Middle frontal gyrus (tissue), 1 donor: Measurements from ENCODE around the gene SLC1A4.
A peak's percentile ranks its signal among the peaks of the same experiment; 100 is the strongest.
"Not testable (repeated sequence)": the region's sequence is repeated elsewhere in the genome, so short reads cannot be mapped to it uniquely, and the experiment has no call there.

ENCODE experiments used
- DNase-seq: peaks from one replicate; pipeline ENCODE4 v3.0.0-alpha.2; 2015; ENCODE audit warnings: low spot score; ENCODE audit errors: extremely low spot score

The SLC1A4 gene

GRCh38 chr2:64963719-64964118 lies 25.5 kb upstream of the SLC1A4 start:
- DNase-seq: no peak

DNA sequence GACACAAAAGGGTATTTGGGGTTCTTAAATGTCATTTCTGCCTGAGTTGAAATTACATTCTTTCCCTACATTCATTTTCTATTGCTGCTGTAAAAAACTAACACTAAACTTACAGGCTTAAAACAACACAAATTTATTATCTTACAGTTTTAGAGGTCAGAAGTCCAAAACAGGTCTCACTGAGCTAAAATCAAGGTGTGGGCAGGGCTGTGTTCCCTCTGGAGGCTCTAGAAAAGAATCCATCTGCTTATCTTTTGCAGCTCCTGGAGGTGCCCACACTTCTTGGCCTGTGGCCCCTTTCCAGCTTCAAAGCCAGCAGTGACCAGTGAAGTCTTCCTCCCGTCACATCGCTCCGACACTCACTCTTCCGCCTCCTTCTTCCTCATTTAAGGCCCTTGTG lies 23.2 kb upstream of the SLC1A4 start:
- no peak for DNase-seq

DNA sequence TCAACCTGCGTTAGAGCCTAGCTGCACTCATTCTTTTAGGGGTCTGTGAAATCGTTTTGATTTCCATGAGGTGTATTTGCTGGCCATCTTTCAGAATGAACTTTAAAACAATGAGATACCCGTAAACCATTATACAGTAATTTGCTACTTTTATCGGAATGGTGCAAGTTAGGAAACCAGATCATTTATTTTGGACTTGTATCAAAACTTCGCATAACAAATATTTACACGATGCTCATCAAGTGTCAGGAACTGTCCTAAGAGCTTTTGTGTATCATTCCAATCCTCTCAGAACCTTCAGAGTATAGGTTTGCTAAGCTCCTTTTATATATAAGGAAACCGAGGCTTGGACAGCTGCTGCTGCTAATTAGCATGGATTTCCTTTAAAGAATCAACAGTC lies 22.4 kb upstream of the SLC1A4 start:
- no peak for DNase-seq

GRCh38 chr2:64967601-64968000 lies 21.6 kb upstream of the SLC1A4 start:
- DNase-seq: no peak

- not testable (repeated sequence) for DNase-seq
Measured at GRCh38 chr2:64969086-64969485, 20.1 kb upstream of the SLC1A4 start.

- DNase-seq: no peak
Measured at GRCh38 chr2:64970495-64970894, 18.7 kb upstream of the SLC1A4 start.

DNA sequence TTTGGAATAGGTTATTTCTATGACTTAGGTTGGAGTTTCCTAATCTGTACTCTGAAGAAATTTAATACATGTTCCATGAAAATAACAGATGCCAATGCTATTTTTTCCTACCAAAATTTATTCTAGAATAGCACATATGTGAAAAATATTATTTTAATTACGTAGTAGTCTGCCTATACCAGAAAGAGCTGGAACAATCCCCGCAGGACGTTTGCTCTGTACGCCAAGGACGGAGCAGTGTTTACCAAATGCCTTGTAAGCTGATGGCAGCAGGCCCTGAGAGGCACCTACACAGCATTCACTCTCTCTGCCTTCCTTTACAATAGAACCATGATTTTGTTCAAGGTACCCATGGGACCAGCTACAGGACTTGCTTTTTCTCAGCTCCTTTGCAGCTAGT lies 16.8 kb upstream of the SLC1A4 start:
- no peak for DNase-seq

DNA sequence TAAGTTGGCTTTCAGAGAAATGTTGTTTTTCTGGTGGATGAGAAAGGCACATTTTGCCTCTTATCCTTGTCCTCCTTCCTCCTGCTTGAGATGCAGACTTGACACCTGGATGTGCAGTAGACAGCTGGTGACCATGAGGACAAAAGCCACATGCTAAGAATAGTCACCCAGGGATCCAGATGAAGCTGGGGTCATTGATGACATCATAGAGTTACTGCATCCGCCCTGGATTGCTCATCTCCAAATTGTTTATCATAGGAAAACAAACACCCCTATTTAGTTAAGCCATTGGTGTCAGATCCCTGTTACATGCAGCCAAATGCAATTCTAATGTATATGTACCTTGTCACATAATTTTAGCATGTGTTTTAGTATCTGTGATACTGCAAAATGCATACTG lies 16.3 kb upstream of the SLC1A4 start:
- DNase-seq: no peak

DNA sequence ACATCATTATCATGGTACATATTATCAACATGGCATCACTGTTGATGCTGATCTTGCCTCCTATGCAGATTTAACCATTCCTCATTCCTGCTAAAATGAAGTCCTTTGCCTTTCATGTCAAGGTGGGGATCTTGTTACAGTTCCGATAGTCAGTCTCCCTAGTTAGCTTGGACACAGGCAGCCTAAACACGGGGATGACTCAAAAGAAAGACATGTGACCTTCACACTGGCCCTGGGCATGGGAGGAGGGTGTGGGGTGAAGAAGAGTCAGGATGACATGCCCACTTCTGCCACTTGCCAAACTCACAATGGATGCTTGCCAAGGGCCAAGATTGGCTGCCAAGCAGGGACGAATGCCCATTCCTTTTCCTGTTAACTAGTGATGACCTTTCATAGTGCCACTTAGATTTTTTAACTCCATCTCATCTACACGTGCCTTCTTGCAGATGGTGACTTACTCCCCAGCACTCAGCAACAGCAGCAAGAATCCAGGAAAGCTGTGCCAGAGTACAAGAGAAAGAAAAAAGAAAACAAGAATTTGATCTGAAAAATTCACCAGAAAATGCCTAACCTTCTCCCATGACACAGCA lies 13.9 kb upstream of the SLC1A4 start:
- DNase-seq: no peak

DNA sequence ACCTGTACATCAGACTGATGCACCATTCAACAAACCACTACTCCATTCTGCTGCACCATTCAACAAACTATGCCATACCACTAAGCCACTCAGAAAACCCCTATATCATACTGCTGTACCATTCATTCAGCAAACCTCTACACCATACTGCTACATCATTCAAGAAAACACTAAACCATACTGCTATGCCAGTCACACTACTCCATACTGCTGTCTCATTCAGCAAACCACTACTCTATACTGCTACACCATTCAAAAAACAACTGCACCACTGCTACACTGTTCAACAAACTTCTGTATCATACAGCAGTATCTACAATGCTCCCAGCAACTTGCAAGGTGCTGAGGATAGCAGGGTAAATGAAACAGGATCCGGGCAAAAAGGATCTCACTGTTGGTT lies 12.9 kb upstream of the SLC1A4 start:
- no peak for DNase-seq

- DNase-seq: no peak
Measured at GRCh38 chr2:64978514-64979268, 10.5 kb upstream of the SLC1A4 start.

GRCh38 chr2:64979744-64980143 lies 9.5 kb upstream of the SLC1A4 start:
- no peak for DNase-seq

DNA sequence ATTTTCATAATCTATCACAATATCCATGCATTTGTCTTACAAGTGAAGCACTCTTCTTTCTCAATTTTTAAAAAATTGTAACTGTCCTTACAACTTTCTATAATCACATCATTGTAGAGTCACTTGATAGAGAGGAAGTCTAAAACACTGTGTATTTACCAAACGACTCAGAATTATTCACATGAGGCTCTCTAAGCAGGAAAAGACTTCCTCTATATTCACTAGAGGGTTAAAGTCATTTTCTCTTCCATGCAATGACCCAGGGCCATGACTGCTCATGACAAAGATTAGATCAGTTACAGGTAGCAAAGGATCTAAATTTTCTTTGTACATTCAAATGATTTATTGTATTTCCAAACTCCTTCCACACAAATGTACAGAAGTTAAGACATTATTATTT lies 9.0 kb upstream of the SLC1A4 start:
- no peak for DNase-seq

DNA sequence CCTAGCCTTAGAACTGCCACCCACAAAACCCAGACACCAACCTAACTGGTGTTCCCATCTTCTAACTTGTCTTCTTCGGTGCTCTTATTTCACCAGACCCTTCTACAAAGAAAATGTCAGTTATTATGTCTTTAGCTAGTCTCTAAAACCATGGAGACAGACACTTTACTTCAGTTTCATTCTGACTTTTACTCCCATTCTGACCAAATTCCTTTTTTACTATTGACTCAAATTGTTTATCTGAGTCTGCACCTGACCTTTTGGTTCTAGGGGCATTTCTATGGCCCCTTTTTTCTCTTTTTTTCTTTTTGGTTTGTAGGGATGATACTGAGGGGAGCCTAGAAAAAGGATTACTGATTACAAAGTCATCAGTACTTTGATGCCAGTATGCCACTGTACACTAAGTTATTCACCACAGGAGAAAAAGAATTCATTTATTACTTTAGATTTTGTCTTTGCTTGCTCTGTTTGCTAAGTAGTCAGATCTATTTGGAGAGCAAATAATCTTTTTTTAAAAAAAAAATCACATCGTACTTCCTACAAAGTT lies 6.8 kb upstream of the SLC1A4 start:
- no peak for DNase-seq

DNA sequence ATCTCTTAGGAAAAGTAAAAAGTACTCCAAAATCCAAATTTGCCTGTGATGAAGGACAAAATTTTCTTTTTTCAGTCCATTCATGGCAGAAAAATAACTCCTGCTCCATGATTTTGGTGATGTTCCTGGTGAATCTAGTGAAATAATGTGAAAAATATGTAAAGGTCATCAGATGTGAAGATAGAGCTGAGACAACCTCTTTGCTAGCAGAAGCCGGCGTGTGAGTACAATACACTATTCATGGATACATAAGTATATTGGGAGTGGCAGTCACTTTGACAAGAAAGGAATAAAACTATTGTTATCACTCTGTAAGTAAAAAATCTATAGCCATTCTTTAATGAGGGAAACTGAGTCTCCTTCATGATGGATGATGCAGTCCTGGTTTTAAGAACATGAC lies 6.3 kb upstream of the SLC1A4 start:
- DNase-seq: no peak

DNA sequence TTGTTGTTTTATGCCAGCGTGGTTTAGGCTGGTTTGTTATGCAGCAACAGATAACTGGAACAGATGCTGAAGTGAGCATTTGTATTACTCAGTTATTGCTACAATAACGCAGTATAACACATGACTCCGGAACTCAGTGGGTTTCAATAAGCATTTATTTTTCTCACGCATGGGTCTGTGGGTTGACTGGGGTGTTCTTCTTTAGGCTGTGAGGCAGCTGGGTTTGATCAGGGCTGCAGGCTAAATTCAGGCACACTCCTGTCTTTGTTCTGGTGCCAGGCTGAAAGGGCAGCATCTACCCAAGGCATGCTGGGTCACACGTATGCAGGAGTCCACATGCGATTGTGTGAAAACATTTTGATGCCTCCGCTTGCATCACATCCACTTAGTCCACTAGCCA lies 3.8 kb upstream of the SLC1A4 start:
- no peak for DNase-seq

- no peak for DNase-seq
Measured at GRCh38 chr2:64987001-64987955, 1.9 kb upstream of the SLC1A4 start.

DNA sequence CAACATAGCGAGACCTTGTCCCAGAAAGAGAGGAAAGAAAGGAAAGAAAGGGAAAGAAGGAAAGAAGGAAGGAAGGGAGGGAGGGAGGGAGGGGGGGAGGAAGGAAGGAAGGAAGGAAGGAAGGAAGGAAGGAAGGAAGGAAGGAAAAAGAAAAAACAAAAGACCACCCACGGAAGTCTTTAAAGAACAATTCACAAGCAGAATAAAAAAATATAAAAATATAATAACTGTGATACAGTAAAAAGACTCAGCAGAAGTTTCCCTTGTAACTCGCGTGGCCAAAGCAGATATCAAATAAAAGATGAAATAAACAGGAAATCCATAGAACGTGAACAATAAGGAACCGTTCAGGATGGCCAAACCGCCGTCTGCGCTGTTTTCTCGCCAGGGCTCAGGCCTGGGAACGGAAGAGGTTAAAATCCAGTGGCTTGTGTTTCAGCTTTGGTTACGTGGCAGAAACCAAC lies 1.2 kb upstream of the SLC1A4 start:
- DNase-seq: no peak

DNA sequence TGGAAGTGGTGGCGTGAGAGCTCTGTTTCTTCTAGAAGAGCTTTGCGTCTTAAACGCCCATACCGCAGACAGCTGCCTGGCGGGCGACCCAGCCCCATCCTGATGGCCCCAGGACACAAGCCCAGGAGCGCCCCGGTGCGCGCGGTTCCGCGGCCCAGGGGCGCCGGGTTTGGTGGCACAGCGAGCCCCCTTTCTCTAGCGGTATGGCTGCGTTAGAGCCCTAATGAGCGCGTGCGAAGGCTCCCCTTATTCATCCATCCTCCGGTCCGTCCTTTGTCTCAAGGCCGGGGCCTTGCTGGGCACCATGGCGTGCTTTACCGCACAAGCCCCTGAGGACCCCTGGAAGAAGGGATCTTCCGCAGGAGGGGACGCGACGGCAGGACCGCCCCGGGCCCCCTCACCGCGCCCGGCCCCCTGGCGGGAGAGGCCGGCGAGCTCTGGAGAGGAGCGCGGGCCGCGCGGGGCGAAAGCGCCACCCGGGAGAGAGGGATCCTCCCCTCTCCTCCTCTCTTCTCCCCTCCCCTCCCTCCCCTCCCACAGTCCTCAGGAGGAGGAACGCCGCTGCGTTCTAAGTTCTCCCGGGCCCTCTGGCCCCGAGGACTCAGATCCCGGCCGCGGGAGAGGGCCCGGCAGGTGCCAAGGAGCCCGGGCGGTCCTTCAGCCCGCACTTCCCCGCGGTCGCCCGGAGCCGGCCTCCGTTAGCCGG lies 626 bp upstream of the SLC1A4 start:
- DNase-seq: peak; percentile 62

DNA sequence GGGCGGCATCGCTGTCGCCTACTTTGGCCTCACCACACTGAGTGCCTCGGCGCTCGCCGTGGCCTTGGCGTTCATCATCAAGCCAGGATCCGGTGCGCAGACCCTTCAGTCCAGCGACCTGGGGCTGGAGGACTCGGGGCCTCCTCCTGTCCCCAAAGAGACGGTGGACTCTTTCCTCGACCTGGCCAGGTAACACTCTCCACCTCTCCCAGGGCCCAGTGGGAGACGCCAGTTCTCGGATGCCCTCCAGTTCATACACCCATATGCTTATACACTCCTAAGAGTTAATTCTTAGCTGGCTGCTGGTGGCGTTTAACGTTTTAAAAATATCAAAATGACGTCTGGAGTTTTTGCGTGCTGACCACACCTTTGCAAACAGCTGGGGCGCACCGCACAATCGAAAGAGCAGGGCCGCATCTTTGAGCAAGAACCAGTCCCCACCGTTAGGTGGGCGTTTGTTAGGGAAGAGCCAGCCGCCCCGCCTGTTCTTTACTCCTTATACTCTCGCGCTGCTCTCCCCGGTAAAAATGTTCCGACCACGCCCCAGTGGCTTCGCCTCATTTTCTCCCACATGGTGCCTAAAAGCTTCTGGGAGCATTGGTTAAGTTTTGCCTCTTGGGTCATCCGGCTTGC lies 899 bp downstream of the SLC1A4 start:
- no peak for DNase-seq

GRCh38 chr2:64990876-64991275 lies 1.7 kb downstream of the SLC1A4 start:
- no peak for DNase-seq
